CD8-positive, alpha-beta memory T cell (primary cell): Measurements from ENCODE around the gene GOT1. TPM values are rescaled to one million over a fixed set of nuclear protein-coding genes. Genes with fewer than 3 reads are reported as not detected.

Source experiments
- CTCF ChIA-PET: fragments of 350-600 bp; sonication (Branson Sonifier 250); formaldehyde crosslinking; loops from one replicate; lab custom pipeline; 2021; ENCODE audit warnings: antibody characterized with exemption; lab: Charles Lee
- POLR2A ChIA-PET: fragments of 350-600 bp; sonication (Branson Sonifier 250); formaldehyde crosslinking; loops from one replicate; lab custom pipeline; 2021; ENCODE audit warnings: antibody characterized with exemption; lab: Charles Lee
- DNase-seq, 5 donors: peaks; one replicate each; pipeline versions ENCODE4 v3.0.0 to v3.0.0-alpha.2; 2020 to 2022; ENCODE audit warnings: mixed read lengths in 1 of 5
- H3K27ac ChIP-seq: one replicate; pipeline ENCODE4 v1.7.0; 2013; ENCODE audit warnings: low read depth, mild to moderate bottlenecking, low read length, moderate library complexity
- H3K27me3 ChIP-seq: 2 replicates; pipeline ENCODE4 v1.7.0; 2013; ENCODE audit warnings: low read length, mild to moderate bottlenecking; ENCODE audit not compliant: insufficient read depth, poor library complexity, severe bottlenecking
- H3K36me3 ChIP-seq: 2 replicates; pipeline ENCODE4 v1.7.0; 2013; ENCODE audit warnings: mild to moderate bottlenecking, low read length, moderate library complexity; ENCODE audit not compliant: insufficient read depth
- H3K4me1 ChIP-seq: 2 replicates; pipeline ENCODE4 v1.7.0; 2013; ENCODE audit warnings: mild to moderate bottlenecking, low read length, moderate library complexity; ENCODE audit not compliant: insufficient read depth
- H3K4me3 ChIP-seq: 2 replicates; pipeline ENCODE4 v1.7.0; 2013; ENCODE audit warnings: mild to moderate bottlenecking, low read length
- H3K9me3 ChIP-seq: 2 replicates; pipeline ENCODE4 v1.7.0; 2013; ENCODE audit warnings: mild to moderate bottlenecking, low read length
- H3K27ac Mint-ChIP-seq, 8 donors: one replicate each; pipeline ENCODE4 v1.8.0; 2020 to 2021; ENCODE audit warnings: mixed read lengths in 8 of 8, mild to moderate bottlenecking in 6 of 8, inconsistent platforms in 3 of 8, moderate library complexity in 3 of 8
- H3K27me3 Mint-ChIP-seq, 2 donors: one replicate each; pipeline ENCODE4 v1.8.0; 2020 to 2021; ENCODE audit warnings: mixed read lengths in 2 of 2, mild to moderate bottlenecking in 1 of 2, moderate library complexity in 1 of 2
- H3K36me3 Mint-ChIP-seq, 3 donors: one replicate each; pipeline ENCODE4 v1.8.0; 2020 to 2021; ENCODE audit warnings: mixed read lengths in 3 of 3, inconsistent platforms in 1 of 3, mild to moderate bottlenecking in 1 of 3
- H3K4me1 Mint-ChIP-seq, 3 donors: one replicate each; pipeline ENCODE4 v1.8.0; 2020 to 2021; ENCODE audit warnings: mixed read lengths in 3 of 3, inconsistent platforms in 1 of 3, mild to moderate bottlenecking in 1 of 3
- H3K4me3 Mint-ChIP-seq, 7 donors: one replicate each; pipeline ENCODE4 v1.8.0; 2020 to 2021; ENCODE audit warnings: mixed read lengths in 7 of 7, mild to moderate bottlenecking in 6 of 7, moderate library complexity in 4 of 7, inconsistent platforms in 2 of 7
- H3K9me3 Mint-ChIP-seq, 5 donors: one replicate each; pipeline ENCODE4 v1.8.0; 2020 to 2022; ENCODE audit warnings: mixed read lengths in 5 of 5, mild to moderate bottlenecking in 3 of 5, moderate library complexity in 2 of 5, inconsistent platforms in 1 of 5
- polyA plus RNA-seq: library from polyadenylated mRNA; unstranded; fragments of 300-500 nt; fragmentation: Illumina TruSeq; gene quantifications from one replicate; pipeline ENCODE4 v1.2.3, GENCODE V29; 2021
- total RNA-seq, 2 experiments: library from RNA; stranded (reverse); gene quantifications; one replicate each; pipeline ENCODE4 v1.2.3, GENCODE V29; 2021

Gene GOT1
- total and polyA plus RNA-seq, 3 experiments from 2014 or later = 24.6 to 33.4 (median 32.9) TPM

DNA sequence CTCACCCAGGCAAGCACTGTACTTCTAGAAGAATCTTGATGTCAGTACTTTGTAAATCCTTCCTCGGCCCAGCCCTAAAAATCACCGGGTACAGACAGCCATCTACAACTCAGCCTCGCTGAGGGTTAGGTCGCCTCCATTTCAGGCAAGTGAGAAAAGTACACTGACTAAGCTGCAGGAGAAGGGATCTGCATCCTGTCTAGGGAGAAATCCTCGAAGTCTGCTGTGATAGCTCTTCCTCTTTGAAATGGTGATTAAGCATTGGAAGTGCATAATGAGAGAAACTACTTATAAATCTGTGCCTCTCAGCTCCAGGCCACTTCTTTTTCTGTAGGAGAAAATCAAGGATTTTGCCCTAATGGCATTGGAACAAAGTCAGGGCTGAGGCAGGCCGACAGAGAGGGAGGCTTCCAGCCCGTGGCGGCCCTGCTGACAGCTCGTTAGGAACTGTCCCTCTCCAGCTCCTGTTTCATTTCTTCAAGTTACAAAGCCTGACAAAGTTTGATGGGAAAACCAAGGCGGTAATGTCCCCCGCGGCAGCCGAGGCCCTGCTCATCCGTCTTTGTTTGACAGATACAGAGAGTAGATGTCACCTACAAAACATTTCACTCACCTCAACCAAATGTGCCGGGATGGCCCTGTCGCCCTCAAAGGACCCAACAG is 14.1 kb upstream of the GOT1 start:
- Histone ChIP-seq H3K4me1 (no peaks in the 10 kb centered on the region), H3K36me3 (no peaks in the 10 kb centered on the region), H3K27me3 (no peaks in the 10 kb centered on the region), H3K27ac (no peak overlapping the region), H3K4me3 (no peak overlapping the region), H3K9me3 (no peaks in the 10 kb centered on the region)
- Mint-ChIP-seq H3K27ac (no peak overlapping the region), H3K9me3 (no peaks in the 10 kb centered on the region), H3K36me3 (peaks cover 0 to under 1% (median 0%) of the 10 kb centered on the region in 3 donors), H3K4me3 (no peak overlapping the region), H3K4me1 (no peaks in the 10 kb centered on the region), H3K27me3 (peaks cover 3 to 17% of the 10 kb centered on the region in 2 donors)
- CTCF ChIA-PET = no interaction called here
- POLR2A ChIA-PET = no interaction called here
- no peak for DNase-seq

DNA sequence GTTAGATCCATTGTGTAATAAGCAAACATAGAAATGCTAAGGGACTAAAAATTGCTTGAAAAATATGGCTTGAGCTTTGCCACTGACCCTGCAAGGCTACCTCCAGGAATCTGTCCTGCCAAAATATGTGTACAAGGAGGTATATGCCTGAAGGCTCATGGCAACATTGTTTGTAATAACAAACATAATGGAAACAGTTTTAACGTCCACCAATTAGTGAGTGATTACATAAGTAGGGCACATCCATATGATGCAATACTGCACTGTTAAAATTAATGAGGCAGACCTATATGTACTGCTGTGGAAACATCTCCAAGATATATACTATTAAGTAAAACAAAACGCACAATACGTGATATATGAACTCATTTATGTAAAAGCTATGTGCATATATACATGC is 13.1 kb upstream of the GOT1 start:
- H3K36me3 ChIP-seq = no peaks in the 10 kb centered on the region
- peaks cover 0 to 2% (median 0%) of the 10 kb centered on the region in 3 donors for H3K36me3 Mint-ChIP-seq
- no peak overlapping the region for H3K27ac ChIP-seq
- no peaks in the 10 kb centered on the region for H3K9me3 Mint-ChIP-seq
- CTCF ChIA-PET = no interaction called here
- DNase-seq = no peak
- no peak overlapping the region for H3K27ac Mint-ChIP-seq
- H3K4me3 Mint-ChIP-seq = no peak overlapping the region
- no peaks in the 10 kb centered on the region for H3K4me1 Mint-ChIP-seq
- no peak overlapping the region for H3K4me3 ChIP-seq
- no peaks in the 10 kb centered on the region for H3K27me3 ChIP-seq
- H3K9me3 ChIP-seq = no peaks in the 10 kb centered on the region
- POLR2A ChIA-PET = no interaction called here
- H3K4me1 ChIP-seq = no peaks in the 10 kb centered on the region
- H3K27me3 Mint-ChIP-seq = peaks cover 1 to 11% of the 10 kb centered on the region in 2 donors

DNA sequence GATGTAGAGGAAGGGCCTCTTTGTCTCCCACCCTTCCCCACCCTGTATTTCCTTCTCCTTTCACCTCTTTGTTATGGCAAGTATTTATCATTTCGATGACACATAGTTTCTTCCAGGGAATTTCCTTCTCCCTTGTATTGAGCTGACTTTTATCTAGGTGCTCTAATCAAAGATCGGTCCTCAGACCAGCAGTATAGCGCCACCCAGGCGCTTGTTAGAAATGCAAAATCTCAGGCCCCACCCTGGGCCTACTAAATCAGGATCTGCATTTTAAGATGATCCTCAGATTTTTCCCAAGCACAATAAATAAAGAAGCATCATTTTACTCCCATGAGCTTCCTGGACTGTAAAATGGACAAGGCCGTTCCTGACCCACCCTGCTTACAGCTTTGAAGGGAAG is 12.0 kb upstream of the GOT1 start:
- H3K4me1 Mint-ChIP-seq = no peaks in the 10 kb centered on the region
- Histone ChIP-seq H3K36me3 (no peaks in the 10 kb centered on the region), H3K27ac (no peak overlapping the region), H3K4me3 (no peak overlapping the region), H3K27me3 (no peaks in the 10 kb centered on the region), H3K9me3 (no peaks in the 10 kb centered on the region), H3K4me1 (no peaks in the 10 kb centered on the region)
- no peak overlapping the region for H3K4me3 Mint-ChIP-seq
- CTCF ChIA-PET = interaction anchor here (0.7 kb wide), 1 partner anchor 325 kb away, joined by 3 read pairs; no protein-coding TSS in a partner anchor
- DNase-seq = no peak
- H3K27ac Mint-ChIP-seq = peak overlapping the region in 1 of 8 donors; percentile 23
- POLR2A ChIA-PET = no interaction called here
- peaks cover 0 to 4% (median 0%) of the 10 kb centered on the region in 3 donors for H3K36me3 Mint-ChIP-seq
- H3K9me3 Mint-ChIP-seq = no peaks in the 10 kb centered on the region
- peaks cover 0 to 7% of the 10 kb centered on the region in 2 donors for H3K27me3 Mint-ChIP-seq

DNA sequence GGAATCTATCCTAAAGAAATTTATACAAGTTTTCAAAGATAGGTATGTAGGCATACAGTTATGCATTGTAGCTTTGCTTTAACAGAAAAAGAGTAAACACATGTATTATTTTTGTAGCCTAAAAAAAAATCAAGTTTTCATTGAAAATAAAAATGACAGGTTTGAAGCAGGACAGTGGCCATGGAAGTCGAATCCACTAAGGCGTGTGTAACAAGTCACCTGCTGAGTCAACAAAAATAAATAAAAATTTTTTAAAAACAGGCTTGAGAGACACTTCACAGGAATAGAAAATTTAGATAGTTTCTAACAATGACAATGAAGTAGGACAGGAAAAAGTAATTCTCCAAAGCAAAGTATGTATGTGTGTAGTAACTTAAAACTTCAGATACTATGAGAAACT is 8.5 kb upstream of the GOT1 start:
- H3K27me3 Mint-ChIP-seq = no peaks in the 10 kb centered on the region
- H3K27ac ChIP-seq = no peak overlapping the region
- H3K4me1 ChIP-seq = no peaks in the 10 kb centered on the region
- no peaks in the 10 kb centered on the region for H3K27me3 ChIP-seq
- no peak overlapping the region for H3K4me3 ChIP-seq
- ChIA-PET POLR2A (no interaction called here), CTCF (no interaction called here)
- DNase-seq = no peak
- H3K9me3 ChIP-seq = no peaks in the 10 kb centered on the region
- H3K4me3 Mint-ChIP-seq = no peak overlapping the region
- H3K27ac Mint-ChIP-seq = no peak overlapping the region
- peaks cover 0 to 10% (median 2%) of the 10 kb centered on the region in 3 donors for H3K36me3 Mint-ChIP-seq
- H3K4me1 Mint-ChIP-seq = peaks cover 11 to 12% (median 11%) of the 10 kb centered on the region in 3 donors
- H3K36me3 ChIP-seq = no peaks in the 10 kb centered on the region
- H3K9me3 Mint-ChIP-seq = no peaks in the 10 kb centered on the region

DNA sequence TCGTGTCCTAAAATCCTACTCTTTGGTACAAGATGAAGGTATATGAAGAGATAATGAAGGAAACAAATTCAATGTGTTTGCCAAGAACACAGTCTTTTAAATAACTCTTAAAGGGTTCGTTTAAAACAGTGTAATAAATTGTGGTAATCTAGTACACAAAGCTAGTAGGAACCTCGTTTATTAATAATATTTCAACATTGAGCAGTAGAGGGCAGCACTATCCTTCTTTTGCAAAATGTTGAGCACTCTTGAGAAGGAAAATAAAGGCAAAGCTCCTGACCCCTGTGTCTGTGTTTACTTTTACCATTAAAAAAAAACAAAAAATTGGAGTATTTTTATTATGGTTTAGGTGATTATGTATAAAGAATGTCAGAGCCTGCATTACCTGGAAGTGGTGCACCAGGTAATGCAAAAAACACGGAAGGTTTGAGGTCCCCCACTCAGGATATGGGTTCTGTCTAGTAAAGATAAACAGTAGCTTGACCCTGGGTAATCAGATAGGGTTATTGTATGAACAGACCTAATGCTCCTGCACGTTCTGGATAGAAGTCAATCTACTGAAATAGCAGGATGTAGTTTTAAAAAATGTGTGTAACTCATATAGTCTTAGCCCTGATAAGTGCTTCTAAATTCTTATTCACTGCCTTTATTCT is 5.7 kb upstream of the GOT1 start:
- no peaks in the 10 kb centered on the region for H3K36me3 ChIP-seq
- peaks cover 11% of the 10 kb centered on the region for H3K4me1 ChIP-seq
- Mint-ChIP-seq H3K27ac (no peak overlapping the region), H3K4me3 (peak overlapping the region in 1 of 7 donors; percentile 62), H3K4me1 (peaks cover 22 to 31% (median 27%) of the 10 kb centered on the region in 3 donors), H3K9me3 (no peaks in the 10 kb centered on the region), H3K36me3 (peaks cover 0 to 15% (median 2%) of the 10 kb centered on the region in 3 donors), H3K27me3 (peaks cover 0 to 4% of the 10 kb centered on the region in 2 donors)
- ChIA-PET POLR2A (interaction anchor here (1.0 kb wide), 1 partner anchor 176 kb away, joined by 3 read pairs; no protein-coding TSS in a partner anchor), CTCF (interaction anchor here (0.7 to 2.2 kb wide), 14 partner anchors 11 to 968 kb away, joined by 3 to 10 read pairs (median 5); no protein-coding TSS in a partner anchor)
- DNase-seq = peak in 2 of 5 donors; percentile 7 to 19
- H3K27me3 ChIP-seq = no peaks in the 10 kb centered on the region
- H3K4me3 ChIP-seq = no peak overlapping the region
- H3K27ac ChIP-seq = no peak overlapping the region
- H3K9me3 ChIP-seq = no peaks in the 10 kb centered on the region

DNA sequence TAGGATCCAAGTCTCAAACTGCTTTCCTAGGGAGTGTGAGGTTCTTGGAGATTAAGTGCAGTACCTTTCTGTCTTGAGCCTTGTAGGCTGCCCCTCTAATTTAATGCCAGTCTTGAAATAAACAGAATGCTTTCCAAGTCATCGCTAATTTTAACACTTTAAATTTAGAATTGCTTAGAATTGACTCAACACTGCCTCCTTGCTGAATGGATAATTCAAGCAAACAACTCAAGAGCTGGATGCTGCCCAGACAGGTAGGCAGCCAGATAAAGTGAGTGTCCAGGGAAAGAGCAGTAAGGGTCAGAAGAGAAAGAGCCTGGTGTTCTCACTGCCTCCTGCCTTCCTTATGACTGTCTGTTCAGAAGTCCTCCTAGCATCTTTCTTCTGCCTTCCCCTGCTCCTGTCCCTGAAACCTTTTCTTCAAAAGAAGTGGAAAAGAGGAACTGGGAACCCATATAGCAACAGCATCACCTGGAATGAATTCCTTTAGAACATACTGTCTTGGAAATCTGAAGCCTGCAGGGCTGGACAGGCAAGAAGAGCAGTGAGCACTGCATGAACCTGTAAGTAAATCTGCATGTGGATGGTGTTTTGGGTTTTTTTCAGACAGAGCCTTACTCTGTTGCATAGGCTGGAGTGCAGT is 3.1 kb upstream of the GOT1 start:
- peaks cover 39 to 51% (median 47%) of the 10 kb centered on the region in 3 donors for H3K4me1 Mint-ChIP-seq
- no peak overlapping the region for H3K4me3 ChIP-seq

DNA sequence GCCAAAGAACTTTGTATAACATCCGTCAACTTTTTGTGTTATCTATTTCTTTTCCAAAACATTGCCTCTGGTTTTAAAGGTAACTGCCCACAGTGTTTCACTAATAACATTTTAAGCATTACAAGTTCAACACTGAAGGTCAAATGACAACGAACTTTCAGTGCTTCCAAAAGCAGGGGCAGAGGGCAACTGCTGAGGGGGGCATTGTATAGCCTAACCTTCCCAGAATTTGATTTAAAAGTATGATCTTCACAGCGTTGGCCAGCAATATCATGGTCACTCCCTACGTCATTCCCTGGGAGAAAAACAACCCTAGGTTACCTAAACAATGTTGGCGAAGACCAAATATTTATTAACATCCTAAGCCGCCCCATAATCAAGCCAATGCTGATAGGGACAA is 2.5 kb upstream of the GOT1 start:
- Histone ChIP-seq H3K27ac (no peak overlapping the region), H3K4me1 (peaks cover 18% of the 10 kb centered on the region), H3K27me3 (no peaks in the 10 kb centered on the region), H3K36me3 (no peaks in the 10 kb centered on the region), H3K4me3 (no peak overlapping the region), H3K9me3 (no peaks in the 10 kb centered on the region)
- H3K9me3 Mint-ChIP-seq = no peaks in the 10 kb centered on the region
- peaks cover 39 to 51% (median 47%) of the 10 kb centered on the region in 3 donors for H3K4me1 Mint-ChIP-seq
- CTCF ChIA-PET = no interaction called here
- peaks cover 0 to 4% of the 10 kb centered on the region in 2 donors for H3K27me3 Mint-ChIP-seq
- H3K27ac Mint-ChIP-seq = no peak overlapping the region
- H3K4me3 Mint-ChIP-seq = peak overlapping the region in 1 of 7 donors; percentile 72
- peaks cover 0 to 19% (median 2%) of the 10 kb centered on the region in 3 donors for H3K36me3 Mint-ChIP-seq
- no peak for DNase-seq
- POLR2A ChIA-PET = no interaction called here

More for the DNA sequence above, 3.1 kb upstream of the GOT1 start:
- H3K36me3 Mint-ChIP-seq = peaks cover 0 to 19% (median 2%) of the 10 kb centered on the region in 3 donors
- Histone ChIP-seq H3K36me3 (no peaks in the 10 kb centered on the region), H3K4me1 (peaks cover 18% of the 10 kb centered on the region), H3K9me3 (no peaks in the 10 kb centered on the region), H3K27ac (no peak overlapping the region), H3K27me3 (no peaks in the 10 kb centered on the region)
- H3K27ac Mint-ChIP-seq = no peak overlapping the region
- ChIA-PET POLR2A (no interaction called here), CTCF (no interaction called here)
- peaks cover 0 to 4% of the 10 kb centered on the region in 2 donors for H3K27me3 Mint-ChIP-seq
- peak overlapping the region in 1 of 7 donors; percentile 52 for H3K4me3 Mint-ChIP-seq
- no peaks in the 10 kb centered on the region for H3K9me3 Mint-ChIP-seq
- no peak for DNase-seq
